Pancreas (tissue), 10 donors: Measurements from ENCODE around the gene TPH2. TPM values are rescaled to one million over a fixed set of nuclear protein-coding genes. Genes with fewer than 3 reads are reported as not detected.

Source experiments
- ATAC-seq, 4 donors: fragments of 200-7000 bp; cut with Tn5 transposase; one replicate each; pipeline versions ENCODE4 v1.8.0 to v1.9.1; 2020; ENCODE audit warnings: mild to moderate bottlenecking in 4 of 4, moderate library complexity in 4 of 4
- DNase-seq, 6 donors: peaks; one replicate each; pipeline ENCODE4 v3.0.0-alpha.2; 2020
- FAIRE-seq: peaks from 2 replicates; lab custom pipeline; 2012; peaks lifted over from hg19 to GRCh38; lab: Jason Lieb, UNC
- H3K27ac ChIP-seq, 4 donors: fragments of 200-600 bp; sonication (generic); 1 replicate in 3 of 4; 2 replicates in 1 of 4; pipeline versions ENCODE4 v1.5.0 to v1.8.0; 2020
- H3K27me3 ChIP-seq, 4 donors: fragments of 200-600 bp; one replicate each; pipeline ENCODE4 v1.8.0; 2021
- H3K36me3 ChIP-seq, 3 donors: fragments of 200-600 bp; sonication (generic) in 1 of 3; one replicate each; pipeline versions ENCODE4 v1.5.0 to v1.8.0; 2020 to 2021
- H3K4me1 ChIP-seq, 3 donors: fragments of 200-600 bp; one replicate each; pipeline ENCODE4 v1.8.0; 2021
- H3K4me3 ChIP-seq, 4 donors: fragments of 200-600 bp; sonication (generic) in 2 of 4; one replicate each; pipeline versions ENCODE4 v1.5.0 to v1.8.0; 2020 to 2021
- H3K9me3 ChIP-seq, 4 donors: fragments of 200-600 bp; one replicate each; pipeline ENCODE4 v1.8.0; 2021
- CTCF ChIP-seq, 4 donors: fragments of 200-600 bp; sonication (generic) in 3 of 4; IDR thresholded peaks; one replicate each; pipeline versions ENCODE4 v1.5.0 to v1.8.0; 2021; ENCODE audit warnings: antibody characterized with exemption in 4 of 4
- WGBS, 2 donors: extraction: QIAGEN DNeasy Blood & Tissue Kit; methylation state at CpG; one replicate each; pipeline ENCODE4 v1.1.7; 2013; 5-methylcytosine and 5-hydroxymethylcytosine counted together
- intact Hi-C, 3 donors: fragments of 100-400 bp; cut with DNase I; formaldehyde crosslinking; loops; one replicate each; pipeline versions ENCODE4 v1.11.1 to v1.14.2; 2022
- polyA plus RNA-seq, 2 donors: library from polyadenylated mRNA; stranded (reverse); fragments of 200-250 nt; gene quantifications; one replicate each; pipeline ENCODE4 v1.2.3, GENCODE V29; 2013
- total RNA-seq, 6 donors: library from RNA; stranded (reverse); fragmentation: NEBNext Ultra II Directional in 4 of 6; extraction: Animal tissue kit (Norgen Biotek cat#: 25700) in 4 of 6; gene quantifications; one replicate each; pipeline versions ENCODE4 v1.2.1 to v1.2.4, GENCODE V29; 2021 to 2023
- donor health status: healthy with polysubstance abuse.
- donor health status: DM: no; HTN: no; CAD: no; lungs with moderate emphysema.
- donor health status: DM: no; HTN: no; CAD: no.
- donor health status: control.
- donor health status: control.
- donor health status: Bipolar disorder and iron deficiency.
- donor health status: DM: yes; HTN: yes; CAD: no.
- donor health status: DM: no; HTN: no; CAD: no.
- donor health status: DM: no; HTN: no; CAD: no.
- donor health status: DM: yes; HTN: yes; CAD: no.

Gene TPH2
- total and polyA plus RNA-seq, 8 donors: not detected

GRCh38 chr12:72036393-72036792 lies 97.7 kb downstream of the TPH2 start:
- Histone ChIP-seq H3K9me3 (no peaks in the 10 kb centered on the region), H3K36me3 (no peaks in the 10 kb centered on the region), H3K27me3 (no peaks in the 10 kb centered on the region), H3K4me1 (no peaks in the 10 kb centered on the region), H3K4me3 (no peak overlapping the region), H3K27ac (no peak overlapping the region)
- ATAC-seq (no peak), FAIRE-seq (no peak), DNase-seq (no peak)
- TF ChIP-seq CTCF (IDR thresholded peaks at IDR 0.05): no peak
- intact Hi-C loops: no loop called here
- WGBS, 2 donors: 19 to 22% methylated on average over 1 of the region's 1 CpG

- H3K27me3 ChIP-seq: no peaks in the 10 kb centered on the region
- DNase-seq: no peak
- intact Hi-C loops: no loop called here
- no peak overlapping the region for H3K4me3 ChIP-seq
- no peaks in the 10 kb centered on the region for H3K9me3 ChIP-seq
- TF ChIP-seq CTCF (IDR thresholded peaks at IDR 0.05): no peak
- ATAC-seq: no peak
- WGBS, 2 donors: 71 to 75% methylated on average over 5 of the region's 5 CpGs
- no peaks in the 10 kb centered on the region for H3K36me3 ChIP-seq
- no peaks in the 10 kb centered on the region for H3K4me1 ChIP-seq
- FAIRE-seq: no peak
- H3K27ac ChIP-seq: no peak overlapping the region
Observed at GRCh38 chr12:72037006-72037795, 98.6 kb downstream of the TPH2 start.

- no peaks in the 10 kb centered on the region for H3K9me3 ChIP-seq
- ATAC-seq (no peak), FAIRE-seq (no peak), DNase-seq (no peak)
- no peaks in the 10 kb centered on the region for H3K27me3 ChIP-seq
- TF ChIP-seq CTCF (IDR thresholded peaks at IDR 0.05): no peak
- no peaks in the 10 kb centered on the region for H3K4me1 ChIP-seq
- 70 to 76% methylated on average over 2 of the region's 2 CpGs for WGBS, 2 donors
- H3K4me3 ChIP-seq: no peak overlapping the region
- no peak overlapping the region for H3K27ac ChIP-seq
- no peaks in the 10 kb centered on the region for H3K36me3 ChIP-seq
- intact Hi-C loops: no loop called here
Observed at GRCh38 chr12:72041811-72042210, 103.2 kb downstream of the TPH2 start.

- no peak for TF ChIP-seq CTCF (IDR thresholded peaks at IDR 0.05)
- FAIRE-seq: no peak
- no peaks in the 10 kb centered on the region for H3K4me1 ChIP-seq
- no peak for DNase-seq
- 84 to 85% methylated on average over 2 of the region's 2 CpGs for WGBS, 2 donors
- H3K27ac ChIP-seq: no peak overlapping the region
- H3K27me3 ChIP-seq: no peaks in the 10 kb centered on the region
- H3K4me3 ChIP-seq: no peak overlapping the region
- peak in 1 of 4 donors; percentile 72 for ATAC-seq
- intact Hi-C loops: no loop called here
- H3K9me3 ChIP-seq: no peaks in the 10 kb centered on the region
- H3K36me3 ChIP-seq: no peaks in the 10 kb centered on the region
Observed at GRCh38 chr12:72053604-72054003, 115.0 kb downstream of the TPH2 start.

GRCh38 chr12:72054511-72054910 lies 115.9 kb downstream of the TPH2 start:
- 50 to 55% methylated on average over 2 of the region's 2 CpGs for WGBS, 2 donors
- no peak for DNase-seq
- TF ChIP-seq CTCF (IDR thresholded peaks at IDR 0.05): no peak
- Histone ChIP-seq H3K4me3 (no peak overlapping the region), H3K27ac (no peak overlapping the region), H3K9me3 (no peaks in the 10 kb centered on the region), H3K27me3 (no peaks in the 10 kb centered on the region), H3K4me1 (no peaks in the 10 kb centered on the region), H3K36me3 (no peaks in the 10 kb centered on the region)
- ATAC-seq: no peak
- intact Hi-C loops: no loop called here
- FAIRE-seq: no peak
